C4-2B (cell line): ENCODE results near the gene SCUBE1.
A peak's percentile ranks its signal among the peaks of the same experiment; 100 is the strongest.

ENCODE experiments used
- H3K27ac ChIP-seq: fragments of 450-650 bp; 2 replicates; pipeline ENCODE4 v1.5.1; 2017
- CTCF ChIP-seq: fragments of 450-650 bp; conservative IDR thresholded peaks from 2 replicates; pipeline ENCODE4 v1.5.1; 2017; ENCODE audit warnings: mild to moderate bottlenecking
- ZFX ChIP-seq: fragments of 450-650 bp; IDR thresholded peaks from 2 replicates; pipeline ENCODE4 v1.6.1; 2017

The SCUBE1 gene

GRCh38 chr22:43295173-43295572, 48.0 kb downstream of the SCUBE1 start:
- H3K27ac ChIP-seq: peak overlapping the region; percentile 53
- TF ChIP-seq ZFX (no peak), CTCF (no peak)

GRCh38 chr22:43293655-43294392, 49.3 kb downstream of the SCUBE1 start:
- peak overlapping the region; percentile 53 for H3K27ac ChIP-seq
- TF ChIP-seq ZFX (no peak), CTCF (no peak)

GRCh38 chr22:43293259-43293654, 49.9 kb downstream of the SCUBE1 start:
- peak overlapping the region; percentile 53 for H3K27ac ChIP-seq
- no peak for TF ChIP-seq ZFX
- TF ChIP-seq CTCF: no peak

- TF ChIP-seq CTCF (no peak), ZFX (no peak)
- H3K27ac ChIP-seq: peak overlapping the region; percentile 53; the same call in 1 of the 2 replicates
Observed at GRCh38 chr22:43292630-43293018, 50.5 kb downstream of the SCUBE1 start.

GRCh38 chr22:43291381-43291780, 51.8 kb downstream of the SCUBE1 start:
- H3K27ac ChIP-seq: no peak overlapping the region
- TF ChIP-seq ZFX: no peak
- no peak for TF ChIP-seq CTCF

- TF ChIP-seq CTCF: no peak
- TF ChIP-seq ZFX: no peak
- H3K27ac ChIP-seq: no peak overlapping the region
Observed at GRCh38 chr22:43289976-43290721, 53.0 kb downstream of the SCUBE1 start.

GRCh38 chr22:43289531-43289963, 53.6 kb downstream of the SCUBE1 start:
- TF ChIP-seq ZFX: no peak
- no peak for TF ChIP-seq CTCF
- no peak overlapping the region for H3K27ac ChIP-seq
